ENCODE data around the gene C2CD4B.

- TF ChIP-seq POLR2AphosphoS5 (IDR thresholded peaks at IDR 0.05; ENCODE audit: low read depth, low read length) (no peak), SIN3A (IDR thresholded peaks at IDR 0.05; ENCODE audit: borderline replicate concordance, insufficient read depth, low read length) (no peak), FOXP2 (optimal IDR thresholded peaks at IDR 0.05; ENCODE audit: borderline replicate concordance, extremely low read depth, extremely low read length, insufficient read depth) (no peak), TAF1 (IDR thresholded peaks at IDR 0.05; ENCODE audit: borderline replicate concordance, insufficient read depth, low read length) (no peak)
- TF ChIP-seq, protein P1, sequence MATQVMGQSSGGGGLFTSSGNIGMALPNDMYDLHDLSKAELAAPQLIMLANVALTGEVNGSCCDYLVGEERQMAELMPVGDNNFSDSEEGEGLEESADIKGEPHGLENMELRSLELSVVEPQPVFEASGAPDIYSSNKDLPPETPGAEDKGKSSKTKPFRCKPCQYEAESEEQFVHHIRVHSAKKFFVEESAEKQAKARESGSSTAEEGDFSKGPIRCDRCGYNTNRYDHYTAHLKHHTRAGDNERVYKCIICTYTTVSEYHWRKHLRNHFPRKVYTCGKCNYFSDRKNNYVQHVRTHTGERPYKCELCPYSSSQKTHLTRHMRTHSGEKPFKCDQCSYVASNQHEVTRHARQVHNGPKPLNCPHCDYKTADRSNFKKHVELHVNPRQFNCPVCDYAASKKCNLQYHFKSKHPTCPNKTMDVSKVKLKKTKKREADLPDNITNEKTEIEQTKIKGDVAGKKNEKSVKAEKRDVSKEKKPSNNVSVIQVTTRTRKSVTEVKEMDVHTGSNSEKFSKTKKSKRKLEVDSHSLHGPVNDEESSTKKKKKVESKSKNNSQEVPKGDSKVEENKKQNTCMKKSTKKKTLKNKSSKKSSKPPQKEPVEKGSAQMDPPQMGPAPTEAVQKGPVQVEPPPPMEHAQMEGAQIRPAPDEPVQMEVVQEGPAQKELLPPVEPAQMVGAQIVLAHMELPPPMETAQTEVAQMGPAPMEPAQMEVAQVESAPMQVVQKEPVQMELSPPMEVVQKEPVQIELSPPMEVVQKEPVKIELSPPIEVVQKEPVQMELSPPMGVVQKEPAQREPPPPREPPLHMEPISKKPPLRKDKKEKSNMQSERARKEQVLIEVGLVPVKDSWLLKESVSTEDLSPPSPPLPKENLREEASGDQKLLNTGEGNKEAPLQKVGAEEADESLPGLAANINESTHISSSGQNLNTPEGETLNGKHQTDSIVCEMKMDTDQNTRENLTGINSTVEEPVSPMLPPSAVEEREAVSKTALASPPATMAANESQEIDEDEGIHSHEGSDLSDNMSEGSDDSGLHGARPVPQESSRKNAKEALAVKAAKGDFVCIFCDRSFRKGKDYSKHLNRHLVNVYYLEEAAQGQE (IDR thresholded peaks at IDR 0.05; ENCODE audit: insufficient read depth in 1 of 2, low read depth in 2 of 2, low read length in 2 of 2): no peak
Observed at GRCh38 chr15:62120776-62121175, 44.3 kb downstream of the C2CD4B start.
